DOHH2 (cell line): Measurements from ENCODE around the gene MZT2A.
"Not testable (repeated sequence)": the region's sequence is repeated elsewhere in the genome, so short reads cannot be mapped to it uniquely, and the experiment has no call there.

Source experiments
- H3F3A ChIP-seq: fragments of 200-600 bp; sonication (generic), shearing (Covaris generic); 2 replicates; pipeline ENCODE4 v1.6.0; 2016; ENCODE audit warnings: antibody characterized with exemption, mild to moderate bottlenecking; ENCODE audit not compliant: control insufficient read depth, insufficient read depth
- H3K27ac ChIP-seq: fragments of 200-600 bp; sonication (generic); 2 replicates; pipeline ENCODE4 v1.5.1; 2014; ENCODE audit warnings: low read depth, mild to moderate bottlenecking, low read length, moderate library complexity
- H3K27me3 ChIP-seq: fragments of 200-600 bp; sonication (generic); 2 replicates; pipeline ENCODE4 v1.6.1; 2014; ENCODE audit warnings: mild to moderate bottlenecking, low read length, mixed read lengths; ENCODE audit not compliant: control insufficient read depth
- H3K36me3 ChIP-seq: fragments of 200-600 bp; sonication (generic); 2 replicates; pipeline ENCODE4 v1.6.1; 2014; ENCODE audit warnings: mild to moderate bottlenecking, low read length, moderate library complexity, mixed read lengths; ENCODE audit not compliant: control insufficient read depth
- H3K4me1 ChIP-seq: fragments of 200-600 bp; sonication (generic); 2 replicates; pipeline ENCODE4 v1.6.1; 2014; ENCODE audit warnings: mild to moderate bottlenecking, low read length, mixed read lengths; ENCODE audit not compliant: control insufficient read depth
- H3K4me2 ChIP-seq: fragments of 200-600 bp; sonication (generic); 2 replicates; pipeline ENCODE4 v1.6.0; 2014; ENCODE audit warnings: mild to moderate bottlenecking, low read length, moderate library complexity
- H3K4me3 ChIP-seq: fragments of 200-600 bp; sonication (generic); 2 replicates; pipeline ENCODE4 v1.5.1; 2014; ENCODE audit warnings: mild to moderate bottlenecking, low read length, mixed read lengths
- H3K79me2 ChIP-seq: fragments of 200-600 bp; sonication (generic); 2 replicates; pipeline ENCODE4 v1.6.1; 2014; ENCODE audit warnings: mild to moderate bottlenecking, low read length, mixed read lengths; ENCODE audit not compliant: control insufficient read depth
- H3K9me2 ChIP-seq: fragments of 200-600 bp; sonication (generic); replicated peaks from 2 replicates; pipeline ENCODE4 v1.6.1; 2014; ENCODE audit warnings: mild to moderate bottlenecking, low read length, mixed read lengths; ENCODE audit not compliant: control insufficient read depth
- H3K9me3 ChIP-seq: fragments of 200-600 bp; sonication (generic); 2 replicates; pipeline ENCODE4 v1.6.1; 2014; ENCODE audit warnings: antibody characterized with exemption, low read length, mixed read lengths; ENCODE audit not compliant: control insufficient read depth, insufficient read depth
- H4K20me1 ChIP-seq: fragments of 200-600 bp; sonication (generic); 2 replicates; pipeline ENCODE4 v1.6.0; 2014; ENCODE audit warnings: low read depth, mild to moderate bottlenecking, antibody characterized with exemption, low read length, moderate library complexity; ENCODE audit not compliant: control insufficient read depth, insufficient read depth
- CTCF ChIP-seq: fragments of 200-600 bp; sonication (generic); IDR thresholded peaks from one replicate; pipeline ENCODE4 v1.5.1; 2014; ENCODE audit warnings: antibody characterized with exemption, mild to moderate bottlenecking, low read depth, low read length; ENCODE audit not compliant: poor library complexity, severe bottlenecking
- EZH2phosphoT487 ChIP-seq: fragments of 200-600 bp; sonication (generic); IDR thresholded peaks from 2 replicates; pipeline ENCODE4 v1.6.1; 2017; ENCODE audit warnings: borderline replicate concordance, mild to moderate bottlenecking, antibody characterized with exemption, low read length, moderate library complexity, mixed read lengths

Gene MZT2A

GRCh38 chr2:131520526-131520925 is 28.3 kb upstream of the MZT2A start:
- no peaks in the 10 kb centered on the region for H3K9me2 ChIP-seq
- H3K79me2 ChIP-seq, result no peaks in the 10 kb centered on the region
- H3F3A ChIP-seq, result peaks cover 5% of the 10 kb centered on the region
- H3K27ac ChIP-seq, result no peak overlapping the region
- TF ChIP-seq CTCF (no peak), EZH2phosphoT487 (no peak)
- H3K4me2 ChIP-seq, result no peak overlapping the region
- H3K4me3 ChIP-seq, result no peak overlapping the region
- H3K36me3 ChIP-seq, result peaks cover 32% of the 10 kb centered on the region
- no peaks in the 10 kb centered on the region for H3K9me3 ChIP-seq
- H4K20me1 ChIP-seq, result no peaks in the 10 kb centered on the region
- no peaks in the 10 kb centered on the region for H3K27me3 ChIP-seq
- no peaks in the 10 kb centered on the region for H3K4me1 ChIP-seq

GRCh38 chr2:131519871-131520470 is 27.8 kb upstream of the MZT2A start:
- not testable (repeated sequence) for H4K20me1 ChIP-seq, H3K9me3 ChIP-seq, H3K9me2 ChIP-seq, H3K4me2 ChIP-seq, H3K4me1 ChIP-seq, H3F3A ChIP-seq, H3K27ac ChIP-seq, H3K27me3 ChIP-seq, H3K79me2 ChIP-seq, H3K4me3 ChIP-seq
- H3K36me3 ChIP-seq, result peaks cover 32% of the 10 kb centered on the region

GRCh38 chr2:131519466-131519865 is 27.3 kb upstream of the MZT2A start:
- H3K79me2 ChIP-seq, result no peaks in the 10 kb centered on the region
- H3K9me2 ChIP-seq, result no peaks in the 10 kb centered on the region
- no peaks in the 10 kb centered on the region; the same call in 1 of the 2 replicates for H3K4me1 ChIP-seq
- no peak overlapping the region for H3K4me3 ChIP-seq
- H3K9me3 ChIP-seq, result no peaks in the 10 kb centered on the region
- H4K20me1 ChIP-seq, result no peaks in the 10 kb centered on the region
- no peak overlapping the region for H3K27ac ChIP-seq
- no peaks in the 10 kb centered on the region for H3K27me3 ChIP-seq
- H3F3A ChIP-seq, result no peaks in the 10 kb centered on the region
- TF ChIP-seq CTCF (no peak), EZH2phosphoT487 (no peak)
- no peak overlapping the region for H3K4me2 ChIP-seq
- H3K36me3 ChIP-seq, result peaks cover 32% of the 10 kb centered on the region

GRCh38 chr2:131518531-131518930 is 26.3 kb upstream of the MZT2A start:
- not testable (repeated sequence) for H3K27me3 ChIP-seq, H3K9me3 ChIP-seq, H4K20me1 ChIP-seq, H3K4me3 ChIP-seq, H3K4me2 ChIP-seq, H3K9me2 ChIP-seq, H3K79me2 ChIP-seq, H3K4me1 ChIP-seq, H3F3A ChIP-seq, H3K27ac ChIP-seq
- peaks cover 32% of the 10 kb centered on the region for H3K36me3 ChIP-seq

- not testable (repeated sequence) for H4K20me1 ChIP-seq, H3K4me3 ChIP-seq, H3K79me2 ChIP-seq, H3K4me2 ChIP-seq, H3K4me1 ChIP-seq, H3K9me3 ChIP-seq, H3K27me3 ChIP-seq, H3K27ac ChIP-seq, H3F3A ChIP-seq, H3K9me2 ChIP-seq
- H3K36me3 ChIP-seq, result peaks cover 34% of the 10 kb centered on the region
Measured at GRCh38 chr2:131517856-131518255, 25.7 kb upstream of the MZT2A start.
